ENCODE data around the gene PGBD4. TPM values are rescaled to one million over a fixed set of nuclear protein-coding genes. Genes with fewer than 3 reads are reported as not detected.

The PGBD4 gene
- total and polyA plus RNA-seq, 7 donors, result under 0.01 to 1.4 (median 1.3) TPM

- Histone ChIP-seq H3K4me3 (no peak overlapping the region), H3K4me1 (no peaks in the 10 kb centered on the region), H3K27ac (no peak overlapping the region), H3K27me3 (no peaks in the 10 kb centered on the region), H3K9me3 (no peaks in the 10 kb centered on the region), H3K36me3 (no peaks in the 10 kb centered on the region)
- DNase-seq, result no peak
- intact Hi-C loops (cut with DNase I), result no loop called here
- WGBS, 2 donors, result 19 to 56% methylated on average over 1 of the region's 1 CpG
- TF ChIP-seq, protein P1, sequence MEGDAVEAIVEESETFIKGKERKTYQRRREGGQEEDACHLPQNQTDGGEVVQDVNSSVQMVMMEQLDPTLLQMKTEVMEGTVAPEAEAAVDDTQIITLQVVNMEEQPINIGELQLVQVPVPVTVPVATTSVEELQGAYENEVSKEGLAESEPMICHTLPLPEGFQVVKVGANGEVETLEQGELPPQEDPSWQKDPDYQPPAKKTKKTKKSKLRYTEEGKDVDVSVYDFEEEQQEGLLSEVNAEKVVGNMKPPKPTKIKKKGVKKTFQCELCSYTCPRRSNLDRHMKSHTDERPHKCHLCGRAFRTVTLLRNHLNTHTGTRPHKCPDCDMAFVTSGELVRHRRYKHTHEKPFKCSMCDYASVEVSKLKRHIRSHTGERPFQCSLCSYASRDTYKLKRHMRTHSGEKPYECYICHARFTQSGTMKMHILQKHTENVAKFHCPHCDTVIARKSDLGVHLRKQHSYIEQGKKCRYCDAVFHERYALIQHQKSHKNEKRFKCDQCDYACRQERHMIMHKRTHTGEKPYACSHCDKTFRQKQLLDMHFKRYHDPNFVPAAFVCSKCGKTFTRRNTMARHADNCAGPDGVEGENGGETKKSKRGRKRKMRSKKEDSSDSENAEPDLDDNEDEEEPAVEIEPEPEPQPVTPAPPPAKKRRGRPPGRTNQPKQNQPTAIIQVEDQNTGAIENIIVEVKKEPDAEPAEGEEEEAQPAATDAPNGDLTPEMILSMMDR (IDR thresholded peaks at IDR 0.05), result no peak
- TF ChIP-seq POLR2AphosphoS5 (IDR thresholded peaks at IDR 0.05) (no peak), POLR2A (IDR thresholded peaks at IDR 0.05) (no peak), EP300 (IDR thresholded peaks at IDR 0.05) (no peak)
These were observed 24.1 kb downstream of the PGBD4 start for GRCh38 chr15:34125945-34126344.

DNA sequence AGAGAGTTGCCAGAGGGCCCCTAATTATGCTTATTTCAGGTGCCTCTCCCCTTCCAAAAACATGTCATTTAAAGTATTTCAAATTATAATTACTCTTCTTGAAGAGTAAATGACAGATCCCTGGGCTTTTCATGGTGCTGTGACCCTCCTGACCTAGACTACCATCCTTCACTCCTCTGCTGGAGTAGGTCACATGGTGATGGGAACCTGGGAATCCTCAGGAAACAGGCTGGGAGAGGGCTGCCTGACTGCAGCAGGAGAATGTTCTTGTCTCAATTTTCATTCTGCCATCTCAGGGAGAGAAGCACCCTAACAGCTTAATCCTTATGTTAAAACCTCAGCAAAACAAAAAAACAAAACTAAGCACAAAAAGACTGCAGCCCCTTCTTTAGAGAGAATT, 24.6 kb downstream of the PGBD4 start:
- Histone ChIP-seq H3K4me3 (no peak overlapping the region), H3K9me3 (no peaks in the 10 kb centered on the region), H3K27ac (no peak overlapping the region), H3K27me3 (no peaks in the 10 kb centered on the region), H3K36me3 (no peaks in the 10 kb centered on the region), H3K4me1 (no peaks in the 10 kb centered on the region)
- intact Hi-C loops (cut with DNase I), result no loop called here
- DNase-seq, result no peak
- no peak for TF ChIP-seq EP300 (IDR thresholded peaks at IDR 0.05)
- TF ChIP-seq, protein P1 (IDR thresholded peaks at IDR 0.05), result no peak

GRCh38 chr15:34128898-34129297, 27.0 kb downstream of the PGBD4 start:
- WGBS, 2 donors, result 48% methylated on average over 2 of the region's 2 CpGs
- H3K4me1 ChIP-seq, result no peaks in the 10 kb centered on the region
- intact Hi-C loops (cut with DNase I), result no loop called here
- H3K4me3 ChIP-seq, result no peak overlapping the region
- H3K27me3 ChIP-seq, result no peaks in the 10 kb centered on the region
- TF ChIP-seq POLR2A (IDR thresholded peaks at IDR 0.05) (no peak), EP300 (IDR thresholded peaks at IDR 0.05) (no peak), POLR2AphosphoS5 (IDR thresholded peaks at IDR 0.05) (no peak)
- TF ChIP-seq, protein P1 (IDR thresholded peaks at IDR 0.05), result no peak
- no peaks in the 10 kb centered on the region for H3K9me3 ChIP-seq
- DNase-seq, result no peak
- H3K36me3 ChIP-seq, result no peaks in the 10 kb centered on the region
- H3K27ac ChIP-seq, result no peak overlapping the region

GRCh38 chr15:34132881-34133280, 31.0 kb downstream of the PGBD4 start:
- TF ChIP-seq, protein P1 (IDR thresholded peaks at IDR 0.05), result no peak
- H3K9me3 ChIP-seq, result no peaks in the 10 kb centered on the region
- intact Hi-C loops (cut with DNase I), result no loop called here
- H3K4me3 ChIP-seq, result no peak overlapping the region
- H3K4me1 ChIP-seq, result no peaks in the 10 kb centered on the region
- DNase-seq, result no peak
- no peak overlapping the region for H3K27ac ChIP-seq
- H3K27me3 ChIP-seq, result no peaks in the 10 kb centered on the region
- peaks cover 0 to 2% (median 0%) of the 10 kb centered on the region in 4 donors for H3K36me3 ChIP-seq
- 90 to 99% methylated on average over 1 of the region's 1 CpG for WGBS, 2 donors

DNA sequence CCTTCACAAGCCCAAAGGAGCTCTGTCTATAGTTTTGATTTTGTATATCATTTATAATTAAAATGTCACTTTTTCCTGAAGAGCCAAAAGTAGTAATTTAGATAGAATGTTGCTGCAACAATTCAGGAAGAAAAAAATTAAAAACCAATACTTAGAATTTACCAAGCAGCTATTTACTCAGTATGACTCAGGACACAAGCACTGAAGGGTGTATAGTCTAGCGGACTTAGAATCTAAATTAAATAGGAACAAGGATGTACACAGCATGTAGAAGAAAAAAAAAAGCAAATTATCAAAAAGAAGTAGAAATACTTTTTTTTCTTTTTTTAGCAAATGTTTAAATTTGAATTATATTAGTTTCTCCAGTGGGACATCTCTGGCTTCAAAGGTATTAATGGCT, 31.6 kb downstream of the PGBD4 start:
- TF ChIP-seq POLR2AphosphoS5 (IDR thresholded peaks at IDR 0.05) (no peak), POLR2A (IDR thresholded peaks at IDR 0.05) (no peak)
- TF ChIP-seq, protein P1 (IDR thresholded peaks at IDR 0.05), result no peak
- H3K27me3 ChIP-seq, result no peaks in the 10 kb centered on the region
- WGBS, 2 donors, result 96 to 100% methylated on average over 1 of the region's 1 CpG
- no peak overlapping the region for H3K4me3 ChIP-seq
- intact Hi-C loops (cut with DNase I), result no loop called here
- no peak for DNase-seq
- no peaks in the 10 kb centered on the region for H3K9me3 ChIP-seq
- peaks cover 0 to 8% (median 0%) of the 10 kb centered on the region in 4 donors for H3K36me3 ChIP-seq
- no peaks in the 10 kb centered on the region for H3K4me1 ChIP-seq
- H3K27ac ChIP-seq, result no peak overlapping the region

All from sigmoid colon (tissue), 7 donors.